Measurements from ENCODE around the gene ITM2C. TPM values are rescaled to one million over a fixed set of nuclear protein-coding genes. Genes with fewer than 3 reads are reported as not detected.

Gene ITM2C
- total and polyA plus RNA-seq, 2 of the 8 experiments (the other 6 are each of a cell fraction or from before 2014, with no cell fraction given), result 362 to 742 TPM

GRCh38 chr2:230847883-230848388 is 16.8 kb upstream of the ITM2C start:
- H2BK15ac ChIP-seq (ENCODE audit: low read length), result 0 out of 2 replicates have a peak overlapping the region, but pooled peaks have one; percentile 61
- peak overlapping the region; percentile 28; the same call in 1 of the 2 replicates for H2AFZ ChIP-seq (ENCODE audit: low read length)
- no peaks in the 10 kb centered on the region for H4K20me1 ChIP-seq (replicated peaks in 1 of 2; ENCODE audit: control insufficient read depth in 1 of 2, insufficient read depth in 2 of 2, low read length in 2 of 2)
- H4K91ac ChIP-seq (replicated peaks; ENCODE audit: insufficient read length, low read length), result no peak overlapping the region
- H2AK5ac ChIP-seq (ENCODE audit: low read depth, low read length), result no peak overlapping the region
- H2BK120ac ChIP-seq (replicated peaks; ENCODE audit: low read depth, low read length), result no peak overlapping the region
- H3K4me1 ChIP-seq (replicated peaks in 1 of 4; ENCODE audit: control insufficient read depth in 3 of 4, insufficient read depth in 4 of 4, low read length in 3 of 4), result peaks cover 0 to 5% (median 0%) of the 10 kb centered on the region in 4 experiments; a peak in 1 of 7 replicates
- H3K56ac ChIP-seq (replicated peaks; ENCODE audit: insufficient read length, low read depth, low read length), result no peak overlapping the region
- H3K18ac ChIP-seq (ENCODE audit: extremely low read depth, low read length), result no peak overlapping the region
- H4K8ac ChIP-seq (ENCODE audit: extremely low read depth, insufficient read depth, low read length), result no peak overlapping the region; the same call in 1 of the 2 replicates
- no peak overlapping the region for H4K5ac ChIP-seq (ENCODE audit: insufficient read length, low read depth, low read length)
- H3K27me3 ChIP-seq (replicated peaks in 1 of 4; ENCODE audit: control insufficient read depth in 3 of 4, extremely low read depth in 1 of 4, insufficient read depth in 3 of 4, low read length in 3 of 4), result no peaks in the 10 kb centered on the region; a peak in 1 of 7 replicates
- no peaks in the 10 kb centered on the region for H3K79me1 ChIP-seq (ENCODE audit: low read depth, low read length)
- no peak overlapping the region for H3K14ac ChIP-seq (ENCODE audit: insufficient read length)
- H3K23me2 ChIP-seq (ENCODE audit: low read depth, low read length), result 0 out of 2 replicates have a peak, but pooled peaks cover 2% of the 10 kb centered on the region
- H3K23ac ChIP-seq (ENCODE audit: insufficient read length), result no peak overlapping the region
- ChIA-PET CTCF (ENCODE audit: partially characterized antibody) (interaction anchor here (0.8 to 6.7 kb wide), 31 partner anchors 8 to 205 kb away, joined by 3 to 86 read pairs (median 5); partner anchors contain the start of genes GPR55, ITM2C and SPATA3), POLR2A (ENCODE audit: partially characterized antibody) (interaction anchor here (0.9 to 1.1 kb wide), 2 partner anchors 17 to 27 kb away, joined by 3 to 4 read pairs; no protein-coding TSS in a partner anchor)
- H3K9ac ChIP-seq (replicated peaks in 1 of 4; ENCODE audit: extremely low read depth in 1 of 4, low read depth in 3 of 4, low read length in 3 of 4), result no peak overlapping the region
- H3K27ac ChIP-seq (ENCODE audit: low read depth, low read length), result no peak overlapping the region
- 12% methylated on average over 32 of the region's 32 CpGs; no CpG with 5 or more reads in 1 of the 2 experiments for WGBS, 2 experiments (ENCODE audit: extremely low coverage in 1 of 2, insufficient coverage in 1 of 2, insufficient read length in 1 of 2, insufficient replicate concordance in 2 of 2, low coverage in 1 of 2, low lambda C conversion rate in 2 of 2, missing lambda C conversion rate in 1 of 2)
- DNase-seq (ENCODE audit: low read depth in 1 of 2, low spot score in 2 of 2) (peak; percentile 84 to 99), FAIRE-seq (no peak)
- H3K36me3 ChIP-seq (ENCODE audit: control insufficient read depth in 2 of 4, insufficient read depth in 4 of 4, low read length in 3 of 4), result no peaks in the 10 kb centered on the region
- H2BK12ac ChIP-seq (ENCODE audit: low read depth, low read length), result no peak overlapping the region
- no peak overlapping the region for H2BK20ac ChIP-seq (ENCODE audit: low read length)
- H3K9me3 ChIP-seq (ENCODE audit: insufficient read depth in 2 of 2, low read depth in 1 of 2, low read length in 1 of 2), result peaks cover 0 to 2% of the 10 kb centered on the region in 2 experiments; a peak in 1 of 4 replicates
- H3K4ac ChIP-seq (replicated peaks; ENCODE audit: insufficient read length, low read depth, low read length), result no peak overlapping the region
- H3K79me2 ChIP-seq (ENCODE audit: control insufficient read depth in 1 of 2, insufficient read depth in 2 of 2, low read length in 2 of 2), result no peaks in the 10 kb centered on the region
- no peak overlapping the region for H2BK5ac ChIP-seq (ENCODE audit: low read depth, low read length)
- no peak overlapping the region for H3K4me3 ChIP-seq (ENCODE audit: extremely low read depth in 1 of 4, insufficient read depth in 2 of 4, low read depth in 3 of 4, low read length in 4 of 4)
- no peak overlapping the region for H3K4me2 ChIP-seq (ENCODE audit: insufficient read depth in 1 of 2, low read depth in 2 of 2, low read length in 2 of 2)
- TF ChIP-seq E2F6 (IDR thresholded peaks at IDR 0.05) (peak; percentile 91), POLR2AphosphoS5 (IDR thresholded peaks at IDR 0.05; ENCODE audit: low read depth, low read length) (no peak), RAD21 (IDR thresholded peaks at IDR 0.05 in 1 of 2, conservative IDR thresholded peaks at IDR 0.05 in 1 of 2; ENCODE audit: low read depth in 2 of 2, low read length in 2 of 2) (peak; percentile 62 to 78), SP1 (IDR thresholded peaks at IDR 0.05; ENCODE audit: low read depth, low read length) (no peak), EP300 (IDR thresholded peaks at IDR 0.05; ENCODE audit: borderline replicate concordance in 1 of 2, low read depth in 2 of 2, low read length in 2 of 2) (0 out of 3 replicates have a peak, but pooled peaks of 1 of the 2 experiments have one; percentile 23), GTF2F1 (IDR thresholded peaks at IDR 0.05; ENCODE audit: borderline replicate concordance, low read depth, low read length) (no peak), MAX (IDR thresholded peaks at IDR 0.05) (peak; percentile 85), TBP (IDR thresholded peaks at IDR 0.05; ENCODE audit: low read depth, low read length) (peak; percentile 72), YY1 (IDR thresholded peaks at IDR 0.05; ENCODE audit: low read depth, low read length) (0 out of 2 replicates have a peak, but pooled peaks have one; percentile 23)
